ENCODE data around the gene FUZ.

GRCh38 chr19:49761625-49762311, 51.3 kb downstream of the FUZ start:
- TF ChIP-seq, protein P1, sequence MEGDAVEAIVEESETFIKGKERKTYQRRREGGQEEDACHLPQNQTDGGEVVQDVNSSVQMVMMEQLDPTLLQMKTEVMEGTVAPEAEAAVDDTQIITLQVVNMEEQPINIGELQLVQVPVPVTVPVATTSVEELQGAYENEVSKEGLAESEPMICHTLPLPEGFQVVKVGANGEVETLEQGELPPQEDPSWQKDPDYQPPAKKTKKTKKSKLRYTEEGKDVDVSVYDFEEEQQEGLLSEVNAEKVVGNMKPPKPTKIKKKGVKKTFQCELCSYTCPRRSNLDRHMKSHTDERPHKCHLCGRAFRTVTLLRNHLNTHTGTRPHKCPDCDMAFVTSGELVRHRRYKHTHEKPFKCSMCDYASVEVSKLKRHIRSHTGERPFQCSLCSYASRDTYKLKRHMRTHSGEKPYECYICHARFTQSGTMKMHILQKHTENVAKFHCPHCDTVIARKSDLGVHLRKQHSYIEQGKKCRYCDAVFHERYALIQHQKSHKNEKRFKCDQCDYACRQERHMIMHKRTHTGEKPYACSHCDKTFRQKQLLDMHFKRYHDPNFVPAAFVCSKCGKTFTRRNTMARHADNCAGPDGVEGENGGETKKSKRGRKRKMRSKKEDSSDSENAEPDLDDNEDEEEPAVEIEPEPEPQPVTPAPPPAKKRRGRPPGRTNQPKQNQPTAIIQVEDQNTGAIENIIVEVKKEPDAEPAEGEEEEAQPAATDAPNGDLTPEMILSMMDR (IDR thresholded peaks at IDR 0.05; ENCODE audit: insufficient read depth, low read length, poor library complexity, severe bottlenecking): no peak
- TF ChIP-seq EZH2phosphoT487 (conservative IDR thresholded peaks at IDR 0.05; ENCODE audit: low read length): no peak
